MM.1S (cell line): ENCODE measurements around the gene C8G.

Experiments used
- CTCF ChIP-seq: fragments of 300-600 bp; sonication (generic); IDR thresholded peaks from 2 replicates; pipeline ENCODE4 v1.5.1; 2016; ENCODE audit warnings: antibody characterized with exemption, low read length, mixed read lengths
- EZH2 ChIP-seq: fragments of 300-600 bp; sonication (generic); optimal IDR thresholded peaks from 2 replicates; pipeline ENCODE3; 2017; ENCODE audit warnings: low read depth, mild to moderate bottlenecking, antibody characterized with exemption, low read length, mixed read lengths
- EZH2phosphoT487 ChIP-seq: fragments of 300-600 bp; sonication (generic); IDR thresholded peaks from 2 replicates; pipeline ENCODE4 v1.6.1; 2018; ENCODE audit warnings: antibody characterized with exemption, low read length

DNA sequence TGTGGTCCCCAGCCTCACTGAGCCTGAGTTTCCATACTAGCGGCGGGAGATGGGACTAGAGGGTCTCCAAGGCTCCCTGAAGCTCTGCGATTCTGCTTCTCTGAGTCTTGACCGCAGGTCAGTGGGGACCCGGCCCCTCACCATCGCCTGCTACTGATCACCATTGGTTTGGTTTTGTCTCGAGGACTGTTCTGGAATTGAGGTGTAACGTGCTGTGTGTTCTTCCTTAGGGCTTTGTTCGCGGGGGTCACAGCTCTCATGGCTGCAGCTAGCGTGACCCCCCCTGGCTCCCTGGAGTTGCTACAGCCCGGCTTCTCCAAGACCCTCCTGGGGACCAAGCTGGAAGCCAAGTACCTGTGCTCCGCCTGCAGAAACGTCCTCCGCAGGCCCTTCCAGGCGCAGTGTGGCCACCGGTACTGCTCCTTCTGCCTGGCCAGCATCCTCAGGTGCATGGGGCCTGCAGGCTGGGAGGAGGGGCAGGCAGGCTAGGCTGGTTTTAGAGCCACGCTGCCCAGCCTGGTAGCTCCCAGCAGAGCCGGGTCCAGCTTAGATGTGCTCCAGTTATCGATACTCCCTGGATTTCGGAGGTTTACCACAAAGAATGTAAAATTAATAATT is 46.5 kb upstream of the C8G start:
- TF ChIP-seq CTCF: no peak
- no peak for TF ChIP-seq EZH2
- no peak for TF ChIP-seq EZH2phosphoT487
